HepG2 (cell line): ENCODE measurements around the gene DNASE1L2. TPM values are rescaled to one million over a fixed set of nuclear protein-coding genes. Genes with fewer than 3 reads are reported as not detected.

ENCODE experiments used
- ARNT2 ChIP-seq: sonication (generic); formaldehyde crosslinking; IDR thresholded peaks from 2 replicates; pipeline ENCODE4 v1.8.0; 2022; ENCODE audit warnings: mild to moderate bottlenecking, low read depth, missing genetic modification reagents, moderate library complexity
- GMEB1 ChIP-seq: sonication (generic); formaldehyde crosslinking; IDR thresholded peaks from 2 replicates; pipeline ENCODE4 v1.5.1; 2020; ENCODE audit warnings: missing genetic modification reagents, mild to moderate bottlenecking, borderline replicate concordance
- MAF1 ChIP-seq: sonication (generic); formaldehyde crosslinking; IDR thresholded peaks from 2 replicates; pipeline ENCODE4 v1.5.0; 2020; ENCODE audit warnings: missing genetic modification reagents, borderline replicate concordance
- MLLT10 ChIP-seq: sonication (generic); formaldehyde crosslinking; IDR thresholded peaks from 2 replicates; pipeline ENCODE4 v1.4.0; 2020; ENCODE audit warnings: missing genetic modification reagents
- MYPOP ChIP-seq: sonication (generic); formaldehyde crosslinking; IDR thresholded peaks from 2 replicates; pipeline ENCODE4 v1.8.1; 2023; ENCODE audit warnings: mild to moderate bottlenecking, moderate library complexity, missing genetic modification reagents
- PATZ1 ChIP-seq: sonication (generic); formaldehyde crosslinking; IDR thresholded peaks from 2 replicates; pipeline ENCODE4 v1.4.0; 2020; ENCODE audit warnings: missing genetic modification reagents
- PLSCR1 ChIP-seq: sonication (generic); formaldehyde crosslinking; IDR thresholded peaks from 2 replicates; pipeline ENCODE4 v1.5.0; 2020; ENCODE audit warnings: missing genetic modification reagents, mild to moderate bottlenecking, borderline replicate concordance
- TARDBP ChIP-seq: sonication (generic); formaldehyde crosslinking; IDR thresholded peaks from 2 replicates; pipeline ENCODE4 v1.8.0; 2022; ENCODE audit warnings: mild to moderate bottlenecking, missing genetic modification reagents
- XRCC5 ChIP-seq: fragments of 200-400 bp; formaldehyde crosslinking; optimal IDR thresholded peaks from 2 replicates; pipeline ENCODE3; 2017; ENCODE audit warnings: mild to moderate bottlenecking, low read length
- ZNF142 ChIP-seq: sonication (generic); formaldehyde crosslinking; IDR thresholded peaks from 2 replicates; pipeline ENCODE4 v1.4.0; 2020; ENCODE audit warnings: missing genetic modification reagents
- ZNF691 ChIP-seq: sonication (generic); formaldehyde crosslinking; IDR thresholded peaks from 2 replicates; pipeline ENCODE4 v1.4.0; 2020; ENCODE audit warnings: missing genetic modification reagents, low read depth, mild to moderate bottlenecking, borderline replicate concordance
- ZNF790 ChIP-seq: sonication (generic); formaldehyde crosslinking; IDR thresholded peaks from 2 replicates; pipeline ENCODE4 v1.8.0; 2022; ENCODE audit warnings: missing genetic modification reagents, mild to moderate bottlenecking, borderline replicate concordance
- polyA plus RNA-seq, 8 experiments: library from polyadenylated mRNA; depleted of rRNA in 3 of 8; stranded (reverse) in 7 of 8; unstranded in 1 of 8; fragments of >200 nt; fragmentation: Illumina TruSeq in 4 of 8; extraction: Trizol in 4 of 8; gene quantifications; 2 replicates each; pipeline versions ENCODE4 v1.2.1 to v1.2.3, GENCODE V29; 2011 to 2016; ENCODE audit warnings: low read depth in 4 of 8, missing spikeins in 1 of 8, mixed read lengths in 1 of 8; ENCODE audit not compliant: insufficient read depth in 1 of 8
- total RNA-seq, 5 experiments: library from RNA; depleted of rRNA; stranded (reverse); fragments of >200 nt; fragmentation: Illumina TruSeq; extraction: Trizol; gene quantifications; 2 replicates each; pipeline ENCODE4 v1.2.3, GENCODE V29; 2016; ENCODE audit warnings: low read depth in 1 of 5

Gene DNASE1L2
- total and polyA plus RNA-seq, 2 of the 13 experiments (the other 11 are each of a cell fraction or from before 2014, with no cell fraction given): 0.44 to 0.50 TPM

GRCh38 chr16:2223221-2223941, 12.9 kb upstream of the DNASE1L2 start, which contains the start of gene E4F1 (continued):
- TF ChIP-seq MAF1 (0 out of 2 replicates have a peak, but pooled peaks have one; percentile 47), MYPOP (CRISPR knock-in tag) (peak; percentile 70; the same call in 1 of the 2 replicates), XRCC5 (peak; percentile 21), ZNF790 (no peak), GMEB1 (CRISPR knock-in tag) (peak; percentile 95), TARDBP (CRISPR knock-in tag) (peak; percentile 97), PATZ1 (CRISPR knock-in tag) (peak; percentile 37), ZNF691 (CRISPR knock-in tag) (peak; percentile 47; the same call in 1 of the 2 replicates), PLSCR1 (CRISPR knock-in tag) (no peak), ARNT2 (CRISPR knock-in tag) (peak; percentile 92), ZNF142 (CRISPR knock-in tag) (no peak), MLLT10 (CRISPR knock-in tag) (no peak)
